ENCODE results near the gene ATG10. TPM values are rescaled to one million over a fixed set of nuclear protein-coding genes. Genes with fewer than 3 reads are reported as not detected.

ATG10 gene
- polyA plus RNA-seq (2012; rRNA removed), result 3.2 and 3.4 TPM in 2 replicates
- 6.2 and 6.3 TPM in 2 replicates for polyA plus RNA-seq (2012; cell fraction: cytosol; rRNA removed)
- polyA plus RNA-seq (2012; cell fraction: nucleus; rRNA removed), result 1.7 and 3.2 TPM in 2 replicates

GRCh38 chr5:81971712-81972491 lies at the start of gene ATG10:
Gene ATG10 (plus strand): TSS chr5:81972023. CDS start chr5:81987571, 15,548 bp downstream.
- H3K4me3 ChIP-seq (ENCODE audit: low read depth in 2 of 2, low read length in 1 of 2), result peak within 1 kb of the TSS; percentile 80 to 84
- 1% methylated on average over 24 of the region's 77 CpGs for WGBS (ENCODE audit: low lambda C conversion rate)
- H4K20me1 ChIP-seq (ENCODE audit: insufficient read depth), result no peaks in the 10 kb centered on the region
- ChIA-PET POLR2A (interaction anchor here (0.7 to 1.2 kb wide), 10 partner anchors 8 to 221 kb away, joined by 3 to 16 read pairs (median 4); partner anchors contain the start of gene SSBP2), CTCF (interaction anchor here (1.0 to 2.5 kb wide), 3 partner anchors 115 to 434 kb away, joined by 3 to 14 read pairs (median 3); no protein-coding TSS in a partner anchor)
- H3K27me3 ChIP-seq (ENCODE audit: insufficient read depth), result no peaks in the 10 kb centered on the region
- H3K9me2 ChIP-seq, result no peaks in the 10 kb centered on the region
- H3K9me3 ChIP-seq, result no peaks in the 10 kb centered on the region
- peaks cover 0 to 7% of the 10 kb centered on the region in 2 experiments for H3K36me3 ChIP-seq (replicated peaks in 1 of 2; ENCODE audit: control insufficient read depth in 1 of 2, insufficient read depth in 2 of 2, low read length in 1 of 2)
- H3F3A ChIP-seq (replicated peaks; ENCODE audit: insufficient read depth), result peaks cover 7% of the 10 kb centered on the region
- H3K9ac ChIP-seq, result peak within 1 kb of the TSS; percentile 94
- peak; percentile 99 for DNase-seq
- H2AFZ ChIP-seq (ENCODE audit: low read depth), result peak within 1 kb of the TSS; percentile 89
- H3K4me1 ChIP-seq (ENCODE audit: control insufficient read depth in 1 of 2, insufficient read depth in 2 of 2, low read depth in 1 of 2, low read length in 1 of 2), result peaks cover 0 to 8% of the 10 kb centered on the region in 2 experiments; a peak in 3 of 4 replicates
- H3K4me2 ChIP-seq, result peak within 1 kb of the TSS; percentile 82
- H3K79me2 ChIP-seq (ENCODE audit: insufficient read depth), result peaks cover 17% of the 10 kb centered on the region; the same call in 1 of the 2 replicates
- peak within 1 kb of the TSS; percentile 92 to 98 for H3K27ac ChIP-seq (ENCODE audit: low read depth in 2 of 2, low read length in 1 of 2)
- TF ChIP-seq ZBTB33 (IDR thresholded peaks at IDR 0.05; ENCODE audit: borderline replicate concordance, low read depth) (no peak), RFX5 (IDR thresholded peaks at IDR 0.05; ENCODE audit: low read length) (no peak), YY1 (IDR thresholded peaks at IDR 0.05; ENCODE audit: low read depth) (no peak; the same call in 1 of the 2 replicates), RCOR1 (IDR thresholded peaks at IDR 0.05; ENCODE audit: low read length) (no peak), FOXM1 (IDR thresholded peaks at IDR 0.05; ENCODE audit: low read depth) (no peak), GATA2 (CRISPR knock-in tag; IDR thresholded peaks at IDR 0.05) (no peak), EP300 (IDR thresholded peaks at IDR 0.05; ENCODE audit: borderline replicate concordance in 1 of 2, low read depth in 1 of 2, low read length in 1 of 2) (peak in 1 of 2 experiments; percentile 33; a peak in 1 of 4 replicates), SMC3 (IDR thresholded peaks at IDR 0.05; ENCODE audit: low read depth, low read length) (0 out of 2 replicates have a peak, but pooled peaks have one; percentile 3), SIN3A (IDR thresholded peaks at IDR 0.05; ENCODE audit: borderline replicate concordance, low read depth, low read length) (no peak; the same call in 1 of the 2 replicates), FOXJ3 (CRISPR knock-in tag; IDR thresholded peaks at IDR 0.05) (no peak), MEF2A (IDR thresholded peaks at IDR 0.05; ENCODE audit: borderline replicate concordance, low read depth) (no peak), NRF1 (IDR thresholded peaks at IDR 0.05; ENCODE audit: low read depth, low read length) (peak; percentile 76), EZH2phosphoT487 (IDR thresholded peaks at IDR 0.05; ENCODE audit: borderline replicate concordance, low read depth) (no peak), CTCF (IDR thresholded peaks at IDR 0.05) (no peak), IRF3 (IDR thresholded peaks at IDR 0.05; ENCODE audit: low read depth, low read length) (no peak), CHD2 (IDR thresholded peaks at IDR 0.05; ENCODE audit: low read length, partially characterized antibody) (peak; percentile 52), GABPA (IDR thresholded peaks at IDR 0.05; ENCODE audit: low read depth) (no peak), FOSL2 (IDR thresholded peaks at IDR 0.05; ENCODE audit: borderline replicate concordance, low read depth) (no peak), TAF1 (IDR thresholded peaks at IDR 0.05; ENCODE audit: borderline replicate concordance, low read depth, low read length) (peak; percentile 48), MXI1 (IDR thresholded peaks at IDR 0.05; ENCODE audit: low read depth, low read length) (peak; percentile 54), TEAD4 (IDR thresholded peaks at IDR 0.05; ENCODE audit: borderline replicate concordance, insufficient read depth) (no peak), ELF1 (IDR thresholded peaks at IDR 0.05) (no peak), TCF12 (IDR thresholded peaks at IDR 0.05) (no peak), USF1 (IDR thresholded peaks at IDR 0.05; ENCODE audit: borderline replicate concordance, low read depth) (no peak), RAD21 (IDR thresholded peaks at IDR 0.05; ENCODE audit: low read length) (no peak), MAX (IDR thresholded peaks at IDR 0.05; ENCODE audit: low read depth) (peak; percentile 37), NFIC (IDR thresholded peaks at IDR 0.05; ENCODE audit: borderline replicate concordance) (peak; percentile 16; the same call in 1 of the 2 replicates)
